Esophagus squamous epithelium (tissue), 5 donors: ENCODE results near the gene TMEM132E. TPM values are rescaled to one million over a fixed set of nuclear protein-coding genes. Genes with fewer than 3 reads are reported as not detected.

Source experiments
- DNase-seq: peaks from one replicate; lab custom pipeline; 2025; lab: John Stamatoyannopoulos, UW
- H3K27ac ChIP-seq, 4 donors: fragments of 200-600 bp; sonication (generic); one replicate each; pipeline ENCODE4 v1.5.1; 2016 to 2019; ENCODE audit warnings: mild to moderate bottlenecking in 1 of 4
- H3K27me3 ChIP-seq, 4 donors: fragments of 200-600 bp; sonication (generic); 1 replicate in 3 of 4; 2 replicates in 1 of 4; pipeline versions ENCODE4 v1.5.1 to v1.6.0; 2017 to 2021; ENCODE audit warnings: antibody characterized with exemption in 1 of 4
- H3K36me3 ChIP-seq, 3 donors: fragments of 200-600 bp; sonication (generic); one replicate each; pipeline ENCODE4 v1.5.1; 2016 to 2019
- H3K4me1 ChIP-seq, 3 donors: fragments of 200-600 bp; sonication (generic); one replicate each; pipeline ENCODE4 v1.5.1; 2017 to 2019
- H3K4me3 ChIP-seq, 4 donors: fragments of 200-600 bp; sonication (generic); 1 replicate in 3 of 4; 2 replicates in 1 of 4; pipeline ENCODE4 v1.5.1; 2016 to 2019; ENCODE audit warnings: mild to moderate bottlenecking in 2 of 4, moderate library complexity in 1 of 4
- H3K9me3 ChIP-seq, 3 donors: fragments of 200-600 bp; sonication (generic); one replicate each; pipeline ENCODE4 v1.5.1; 2016 to 2019
- POLR2A ChIP-seq, 4 donors: fragments of 450-650 bp; IDR thresholded peaks; one replicate each; pipeline ENCODE4 v1.6.1; 2017; ENCODE audit warnings: antibody characterized with exemption in 4 of 4, mild to moderate bottlenecking in 4 of 4, moderate library complexity in 3 of 4
- WGBS, 2 donors: methylation state at CpG; one replicate each; pipeline ENCODE4 v1.1.5; 2018; 5-methylcytosine and 5-hydroxymethylcytosine counted together
- intact Hi-C: fragments of 100-400 bp; cut with DNase I; formaldehyde crosslinking; loops from one replicate; pipeline ENCODE4 v1.15.0; 2022
- total RNA-seq, 4 donors: library from RNA; depleted of rRNA; stranded (reverse); fragments of >200 nt; gene quantifications; one replicate each; pipeline ENCODE4 v1.1.0, GENCODE V29; 2016
- TF ChIP-seq, protein P1 (sequence below), 6 experiments: fragments of 450-650 bp in 4 of 6; fragments of 200-600 bp in 2 of 6; sonication (generic) in 2 of 6; IDR thresholded peaks; one replicate each; pipeline ENCODE4 v1.5.1; 2016 to 2019; ENCODE audit warnings: antibody characterized with exemption in 6 of 6, mild to moderate bottlenecking in 4 of 6, moderate library complexity in 4 of 6
- donor health status: DM: yes; HTN: yes; CAD: no.

Gene TMEM132E
- total RNA-seq, 4 donors from 2014 or later: 0.19 TPM; not detected in 3

DNA sequence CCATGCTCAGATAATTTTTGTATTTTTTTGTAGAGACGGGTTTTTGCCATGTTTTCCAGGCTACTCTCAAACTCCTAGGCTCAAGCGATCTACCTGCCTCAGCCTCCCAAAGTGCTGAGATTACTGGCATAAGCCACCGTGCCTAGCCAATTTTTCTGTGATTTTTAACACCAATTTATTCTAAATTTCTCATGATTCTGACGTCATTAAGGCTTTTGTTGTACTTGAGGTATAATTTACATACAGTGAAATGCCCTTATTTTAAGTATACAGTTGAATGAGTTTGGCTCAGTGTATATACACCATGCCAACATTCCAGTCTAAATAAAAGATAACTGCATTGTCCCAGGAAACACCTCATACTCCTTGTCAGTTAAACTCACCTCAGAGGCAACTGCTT is 77.4 kb downstream of the TMEM132E start:
- Histone ChIP-seq H3K4me1 (no peaks in the 10 kb centered on the region), H3K27me3 (peaks cover 0 to 42% (median 0%) of the 10 kb centered on the region in 4 donors), H3K4me3 (no peak overlapping the region), H3K9me3 (no peaks in the 10 kb centered on the region), H3K27ac (no peak overlapping the region), H3K36me3 (no peaks in the 10 kb centered on the region)
- WGBS, 2 donors: 65 to 71% methylated on average over 4 of the region's 4 CpGs
- intact Hi-C loops: no loop called here
- DNase-seq: no peak
- TF ChIP-seq, protein P1, sequence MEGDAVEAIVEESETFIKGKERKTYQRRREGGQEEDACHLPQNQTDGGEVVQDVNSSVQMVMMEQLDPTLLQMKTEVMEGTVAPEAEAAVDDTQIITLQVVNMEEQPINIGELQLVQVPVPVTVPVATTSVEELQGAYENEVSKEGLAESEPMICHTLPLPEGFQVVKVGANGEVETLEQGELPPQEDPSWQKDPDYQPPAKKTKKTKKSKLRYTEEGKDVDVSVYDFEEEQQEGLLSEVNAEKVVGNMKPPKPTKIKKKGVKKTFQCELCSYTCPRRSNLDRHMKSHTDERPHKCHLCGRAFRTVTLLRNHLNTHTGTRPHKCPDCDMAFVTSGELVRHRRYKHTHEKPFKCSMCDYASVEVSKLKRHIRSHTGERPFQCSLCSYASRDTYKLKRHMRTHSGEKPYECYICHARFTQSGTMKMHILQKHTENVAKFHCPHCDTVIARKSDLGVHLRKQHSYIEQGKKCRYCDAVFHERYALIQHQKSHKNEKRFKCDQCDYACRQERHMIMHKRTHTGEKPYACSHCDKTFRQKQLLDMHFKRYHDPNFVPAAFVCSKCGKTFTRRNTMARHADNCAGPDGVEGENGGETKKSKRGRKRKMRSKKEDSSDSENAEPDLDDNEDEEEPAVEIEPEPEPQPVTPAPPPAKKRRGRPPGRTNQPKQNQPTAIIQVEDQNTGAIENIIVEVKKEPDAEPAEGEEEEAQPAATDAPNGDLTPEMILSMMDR (IDR thresholded peaks at IDR 0.05): no peak
- no peak for TF ChIP-seq POLR2A (IDR thresholded peaks at IDR 0.05)

DNA sequence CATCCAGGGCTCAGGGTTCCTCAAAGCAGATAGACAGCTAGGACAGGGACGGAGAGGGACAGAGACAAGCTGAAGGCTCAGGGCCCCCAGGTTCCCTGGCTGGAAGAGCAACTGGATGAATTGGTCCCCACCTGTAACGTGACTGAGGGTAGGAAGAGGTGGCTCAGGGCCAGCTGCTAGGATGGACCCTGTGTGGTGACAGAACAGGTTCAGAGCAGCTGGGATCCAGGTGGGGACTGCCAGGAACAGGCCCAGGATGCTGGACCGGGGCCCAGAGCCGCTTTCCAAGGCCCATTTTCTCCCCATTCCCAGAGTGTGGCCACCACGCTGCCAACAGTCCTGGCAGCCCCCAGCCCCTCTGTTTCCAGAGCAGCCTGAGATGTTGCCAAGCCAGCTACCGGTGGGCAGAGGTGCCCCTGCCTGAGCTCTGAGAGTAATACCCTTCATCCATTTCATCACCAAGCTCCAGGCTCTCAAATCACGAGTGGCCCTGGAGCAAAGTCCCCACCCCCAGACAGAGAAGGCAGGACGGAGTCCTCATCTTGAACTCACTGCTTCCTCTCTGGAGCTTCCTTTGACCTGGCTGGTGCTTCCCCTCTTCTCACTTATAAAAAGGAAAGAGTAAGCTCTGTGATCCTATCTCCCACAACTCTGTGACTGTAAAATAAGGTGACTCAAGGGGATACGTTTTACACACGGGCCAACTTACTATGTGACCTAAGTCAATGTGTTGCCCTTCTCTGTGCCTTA is 79.6 kb downstream of the TMEM132E start:
- 56 to 80% methylated on average over 5 to 9 of the region's 10 CpGs for WGBS, 2 donors
- intact Hi-C loops: no loop called here
- Histone ChIP-seq H3K36me3 (no peaks in the 10 kb centered on the region), H3K4me3 (no peak overlapping the region), H3K27ac (no peak overlapping the region), H3K27me3 (peaks cover 0 to 32% (median 0%) of the 10 kb centered on the region in 4 donors), H3K4me1 (no peaks in the 10 kb centered on the region), H3K9me3 (no peaks in the 10 kb centered on the region)
- no peak for DNase-seq
- TF ChIP-seq, protein P1 (IDR thresholded peaks at IDR 0.05): no peak
- no peak for TF ChIP-seq POLR2A (IDR thresholded peaks at IDR 0.05)

DNA sequence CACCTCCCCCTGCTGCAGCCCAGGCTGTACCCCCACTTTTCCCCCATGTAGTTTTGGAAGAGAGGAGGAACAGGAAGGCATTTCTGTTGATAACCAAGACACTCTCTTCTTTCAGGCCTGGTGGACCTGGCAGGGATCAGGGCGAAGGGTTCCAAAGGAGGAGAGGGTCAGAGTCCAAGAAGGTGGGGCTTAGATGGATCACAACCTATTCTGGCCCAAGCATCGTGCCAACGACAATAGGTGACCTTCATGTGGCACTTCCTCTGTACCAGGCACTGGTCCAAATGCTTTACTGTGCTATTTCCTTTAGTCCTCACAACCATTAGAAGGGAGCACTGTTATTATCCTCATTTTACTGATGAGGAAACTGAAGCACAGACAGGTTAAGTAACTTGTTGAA is 84.3 kb downstream of the TMEM132E start:
- peaks cover 0 to 65% (median 1%) of the 10 kb centered on the region in 4 donors for H3K27me3 ChIP-seq
- WGBS, 2 donors: 43% methylated on average over 3 of the region's 3 CpGs; no CpG with 5 or more reads in 1 of the 2 donors
- no peaks in the 10 kb centered on the region for H3K36me3 ChIP-seq
- DNase-seq: no peak
- H3K9me3 ChIP-seq: no peaks in the 10 kb centered on the region
- TF ChIP-seq, protein P1 (IDR thresholded peaks at IDR 0.05): no peak
- TF ChIP-seq POLR2A (IDR thresholded peaks at IDR 0.05): no peak
- H3K27ac ChIP-seq: no peak overlapping the region
- intact Hi-C loops: no loop called here
- no peak overlapping the region for H3K4me3 ChIP-seq
- no peaks in the 10 kb centered on the region for H3K4me1 ChIP-seq

DNA sequence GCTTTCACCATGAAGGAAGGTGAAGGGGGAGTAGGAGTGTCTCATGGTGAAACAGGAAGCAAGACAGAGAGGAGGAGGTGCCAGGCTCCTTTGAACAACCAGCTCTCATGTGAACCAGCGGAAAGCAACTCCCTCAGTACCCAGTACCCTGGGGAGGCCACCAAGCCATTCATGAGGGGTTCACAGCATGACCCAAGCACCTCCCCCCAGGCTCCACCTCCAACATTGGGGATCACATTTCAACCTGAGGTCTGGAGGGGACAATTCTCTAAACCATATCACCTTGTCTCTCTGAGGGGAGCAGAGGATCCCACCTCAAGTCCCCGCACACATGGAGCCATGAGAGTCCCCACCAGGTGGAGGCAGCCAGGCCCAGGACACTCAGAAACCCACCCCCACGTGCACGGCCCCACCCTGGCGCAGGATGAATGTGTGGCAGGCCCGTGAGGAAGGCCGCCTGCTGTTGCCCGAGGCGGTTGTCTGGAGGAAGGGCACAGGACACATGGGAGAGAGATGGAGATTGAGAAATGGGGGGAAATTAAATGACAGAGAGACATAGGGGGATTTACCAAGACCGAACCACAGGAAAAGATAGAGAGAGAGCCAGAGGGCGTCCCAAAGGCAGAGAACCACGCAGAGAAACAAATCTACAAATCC is 85.9 kb downstream of the TMEM132E start:
- DNase-seq: no peak
- intact Hi-C loops: no loop called here
- WGBS, 2 donors: 8 to 29% methylated on average over 9 to 10 of the region's 12 CpGs
- H3K36me3 ChIP-seq: no peaks in the 10 kb centered on the region
- no peak overlapping the region for H3K4me3 ChIP-seq
- H3K4me1 ChIP-seq: no peaks in the 10 kb centered on the region
- H3K27ac ChIP-seq: no peak overlapping the region
- peaks cover 0 to 77% (median 1%) of the 10 kb centered on the region in 4 donors for H3K27me3 ChIP-seq
- no peak for TF ChIP-seq POLR2A (IDR thresholded peaks at IDR 0.05)
- TF ChIP-seq, protein P1 (IDR thresholded peaks at IDR 0.05): no peak
- no peaks in the 10 kb centered on the region for H3K9me3 ChIP-seq
